ENCODE results near the gene POLE. TPM values are rescaled to one million over a fixed set of nuclear protein-coding genes. Genes with fewer than 3 reads are reported as not detected.

Gene POLE
- total and polyA plus RNA-seq, 4 donors, result 33.4 to 69.9 (median 39.8) TPM

DNA sequence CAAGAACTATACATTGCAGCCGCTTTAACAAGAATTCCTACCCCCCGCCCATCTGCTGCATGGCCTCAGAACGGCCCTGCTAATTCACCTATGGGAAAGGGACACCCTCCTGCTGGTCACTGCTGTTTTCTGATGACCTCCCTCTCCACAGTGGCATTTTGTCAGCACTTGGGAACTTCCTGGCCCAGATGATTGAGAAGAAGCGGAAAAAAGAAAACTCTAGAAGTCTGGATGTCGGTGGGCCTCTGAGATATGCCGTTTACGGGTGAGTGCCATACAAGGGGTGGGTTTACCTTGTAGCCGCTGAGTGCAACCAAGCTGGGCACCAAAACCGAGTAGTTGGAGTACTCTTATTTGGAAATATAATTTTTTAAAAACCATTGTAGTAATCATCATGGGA lies 3.0 kb upstream of the POLE start:
- Histone ChIP-seq H3K27me3 (ENCODE audit: control insufficient read depth, insufficient read depth, low read length) (no peaks in the 10 kb centered on the region), H3K9me3 (ENCODE audit: control insufficient read depth, insufficient read depth, low read length) (no peaks in the 10 kb centered on the region), H3K4me3 (ENCODE audit: low read depth, low read length) (no peak overlapping the region), H3K4me1 (ENCODE audit: control insufficient read depth, insufficient read depth, low read length) (peaks cover 19% of the 10 kb centered on the region), H3K27ac (ENCODE audit: low read depth, low read length) (no peak overlapping the region), H3K36me3 (ENCODE audit: control insufficient read depth, insufficient read depth, low read length) (peaks cover 3% of the 10 kb centered on the region)
- no peak for DNase-seq (ENCODE audit: low read depth in 4 of 6, low spot score in 6 of 6)
- 79% methylated on average over 5 of the region's 9 CpGs for WGBS (ENCODE audit: insufficient coverage)

- no peaks in the 10 kb centered on the region for H3K9me3 ChIP-seq (ENCODE audit: control insufficient read depth, insufficient read depth, low read length)
- H3K4me1 ChIP-seq (ENCODE audit: control insufficient read depth, insufficient read depth, low read length), result peaks cover 19% of the 10 kb centered on the region
- peak overlapping the region; percentile 9 for H3K4me3 ChIP-seq (ENCODE audit: low read depth, low read length)
- WGBS (ENCODE audit: insufficient coverage), result 68% methylated on average over 18 of the region's 18 CpGs
- no peak overlapping the region for H3K27ac ChIP-seq (ENCODE audit: low read depth, low read length)
- no peak for DNase-seq (ENCODE audit: low read depth in 4 of 6, low spot score in 6 of 6)
- H3K27me3 ChIP-seq (ENCODE audit: control insufficient read depth, insufficient read depth, low read length), result no peaks in the 10 kb centered on the region
- H3K36me3 ChIP-seq (ENCODE audit: control insufficient read depth, insufficient read depth, low read length), result peaks cover 3% of the 10 kb centered on the region
These were observed 2.1 kb upstream of the POLE start for GRCh38 chr12:132689227-132689626.

GRCh38 chr12:132686825-132687210 lies 324 bp downstream of the POLE start:
- under 1% methylated on average over 48 of the region's 55 CpGs for WGBS (ENCODE audit: insufficient coverage)
- peaks cover 3% of the 10 kb centered on the region for H3K36me3 ChIP-seq (ENCODE audit: control insufficient read depth, insufficient read depth, low read length)
- H3K4me3 ChIP-seq (ENCODE audit: low read depth, low read length), result peak overlapping the region; percentile 46
- peaks cover 19% of the 10 kb centered on the region for H3K4me1 ChIP-seq (ENCODE audit: control insufficient read depth, insufficient read depth, low read length)
- DNase-seq (ENCODE audit: low read depth in 4 of 6, low spot score in 6 of 6), result peak in 2 of 6 donors; percentile 4 to 64
- H3K27ac ChIP-seq (ENCODE audit: low read depth, low read length), result peak overlapping the region; percentile 15
- H3K27me3 ChIP-seq (ENCODE audit: control insufficient read depth, insufficient read depth, low read length), result no peaks in the 10 kb centered on the region
- H3K9me3 ChIP-seq (ENCODE audit: control insufficient read depth, insufficient read depth, low read length), result no peaks in the 10 kb centered on the region

- no peak overlapping the region for H3K27ac ChIP-seq (ENCODE audit: low read depth, low read length)
- no peak overlapping the region for H3K4me3 ChIP-seq (ENCODE audit: low read depth, low read length)
- DNase-seq (ENCODE audit: low read depth in 4 of 6, low spot score in 6 of 6), result no peak
- H3K9me3 ChIP-seq (ENCODE audit: control insufficient read depth, insufficient read depth, low read length), result no peaks in the 10 kb centered on the region
- WGBS (ENCODE audit: insufficient coverage), result 67% methylated on average over 3 of the region's 5 CpGs
- peaks cover 19% of the 10 kb centered on the region for H3K4me1 ChIP-seq (ENCODE audit: control insufficient read depth, insufficient read depth, low read length)
- no peaks in the 10 kb centered on the region for H3K27me3 ChIP-seq (ENCODE audit: control insufficient read depth, insufficient read depth, low read length)
- peaks cover 3% of the 10 kb centered on the region for H3K36me3 ChIP-seq (ENCODE audit: control insufficient read depth, insufficient read depth, low read length)
These were observed 1.7 kb downstream of the POLE start for GRCh38 chr12:132685400-132685799.

GRCh38 chr12:132677492-132677891 lies 9.7 kb downstream of the POLE start:
- 97% methylated on average over 3 of the region's 9 CpGs for WGBS (ENCODE audit: insufficient coverage)
- H3K27ac ChIP-seq (ENCODE audit: low read depth, low read length), result no peak overlapping the region

GRCh38 chr12:132675757-132676432 lies 11.2 kb downstream of the POLE start:
- 95% methylated on average over 6 of the region's 14 CpGs for WGBS (ENCODE audit: insufficient coverage)
- Histone ChIP-seq H3K4me1 (ENCODE audit: control insufficient read depth, insufficient read depth, low read length) (no peaks in the 10 kb centered on the region), H3K9me3 (ENCODE audit: control insufficient read depth, insufficient read depth, low read length) (no peaks in the 10 kb centered on the region), H3K4me3 (ENCODE audit: low read depth, low read length) (no peak overlapping the region), H3K27ac (ENCODE audit: low read depth, low read length) (no peak overlapping the region), H3K27me3 (ENCODE audit: control insufficient read depth, insufficient read depth, low read length) (no peaks in the 10 kb centered on the region), H3K36me3 (ENCODE audit: control insufficient read depth, insufficient read depth, low read length) (peaks cover 68% of the 10 kb centered on the region)
- no peak for DNase-seq (ENCODE audit: low read depth in 4 of 6, low spot score in 6 of 6)

More at GRCh38 chr12:132677492-132677891, 9.7 kb downstream of the POLE start:
- H3K4me3 ChIP-seq (ENCODE audit: low read depth, low read length), result no peak overlapping the region
- DNase-seq (ENCODE audit: low read depth in 4 of 6, low spot score in 6 of 6), result no peak
- no peaks in the 10 kb centered on the region for H3K4me1 ChIP-seq (ENCODE audit: control insufficient read depth, insufficient read depth, low read length)
- H3K36me3 ChIP-seq (ENCODE audit: control insufficient read depth, insufficient read depth, low read length), result peaks cover 54% of the 10 kb centered on the region
- no peaks in the 10 kb centered on the region for H3K27me3 ChIP-seq (ENCODE audit: control insufficient read depth, insufficient read depth, low read length)
- no peaks in the 10 kb centered on the region for H3K9me3 ChIP-seq (ENCODE audit: control insufficient read depth, insufficient read depth, low read length)

DNA sequence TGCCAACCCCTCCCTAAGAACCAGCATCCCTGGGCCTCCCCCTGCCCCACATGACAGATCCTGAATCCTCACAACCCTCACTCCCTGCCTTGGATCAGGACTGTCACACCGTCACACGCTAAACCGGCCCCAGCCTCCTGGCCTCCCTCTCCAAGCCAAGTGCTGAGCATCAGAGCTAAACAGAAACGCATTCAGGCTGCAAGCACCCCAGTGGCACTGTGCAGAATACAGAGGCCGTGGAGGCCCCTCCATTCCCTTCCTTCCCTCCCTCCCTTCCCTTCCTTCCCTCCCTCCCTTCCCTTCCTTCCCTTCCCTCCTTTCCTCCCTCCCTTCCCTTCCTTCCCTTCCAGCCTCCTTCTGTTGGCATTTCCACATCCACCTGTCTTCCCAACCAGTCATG lies 12.6 kb downstream of the POLE start:
- Histone ChIP-seq H3K36me3 (ENCODE audit: control insufficient read depth, insufficient read depth, low read length) (peaks cover 78% of the 10 kb centered on the region), H3K9me3 (ENCODE audit: control insufficient read depth, insufficient read depth, low read length) (no peaks in the 10 kb centered on the region), H3K27me3 (ENCODE audit: control insufficient read depth, insufficient read depth, low read length) (no peaks in the 10 kb centered on the region), H3K27ac (ENCODE audit: low read depth, low read length) (no peak overlapping the region), H3K4me3 (ENCODE audit: low read depth, low read length) (no peak overlapping the region), H3K4me1 (ENCODE audit: control insufficient read depth, insufficient read depth, low read length) (no peaks in the 10 kb centered on the region)
- 97% methylated on average over 5 of the region's 5 CpGs for WGBS (ENCODE audit: insufficient coverage)
- DNase-seq (ENCODE audit: low read depth in 4 of 6, low spot score in 6 of 6), result no peak

DNA sequence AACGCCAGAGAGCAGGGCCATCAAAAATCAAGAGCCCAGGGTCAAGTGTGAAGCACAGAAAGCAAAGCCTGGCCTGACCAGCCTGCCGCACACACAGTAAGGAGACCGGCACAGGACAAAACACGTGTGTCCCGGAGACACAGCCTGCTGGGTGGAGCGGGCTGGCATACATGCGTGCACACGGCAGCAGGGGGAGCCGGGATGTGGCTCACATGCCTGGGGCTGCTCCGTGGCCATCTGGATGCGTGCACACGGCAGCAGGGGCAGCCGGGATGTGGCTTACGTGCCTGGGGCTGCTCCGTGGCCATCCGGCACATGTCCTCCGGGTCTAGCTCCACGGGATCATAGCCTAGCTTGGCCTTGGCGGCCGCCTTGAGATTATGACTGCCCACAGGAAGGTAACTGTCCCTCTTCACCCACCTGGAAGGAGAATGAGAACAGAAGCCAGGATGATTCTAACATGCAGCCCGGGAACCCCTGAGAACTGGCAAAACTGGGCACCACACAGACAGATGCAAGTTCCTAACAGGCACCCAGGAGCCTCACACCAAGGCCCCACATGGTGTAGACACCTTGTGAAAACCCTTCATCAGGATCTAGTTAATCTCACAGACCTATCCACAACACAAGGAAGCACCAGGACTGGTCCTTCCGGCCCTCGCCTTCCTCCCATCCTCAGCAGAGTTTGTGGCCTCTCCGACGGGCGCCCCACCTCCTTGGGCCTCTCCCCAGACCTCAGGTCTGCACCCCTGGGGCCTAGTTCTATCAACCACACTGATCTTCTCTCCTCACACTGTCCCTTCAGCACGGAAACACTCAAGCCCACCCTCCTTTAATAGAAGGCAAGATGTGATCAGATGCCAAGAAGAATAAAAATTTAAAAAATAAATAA lies 13.6 kb downstream of the POLE start:
- no peaks in the 10 kb centered on the region for H3K9me3 ChIP-seq (ENCODE audit: control insufficient read depth, insufficient read depth, low read length)
- H3K4me1 ChIP-seq (ENCODE audit: control insufficient read depth, insufficient read depth, low read length), result no peaks in the 10 kb centered on the region
- DNase-seq (ENCODE audit: low read depth in 4 of 6, low spot score in 6 of 6), result no peak
- WGBS (ENCODE audit: insufficient coverage), result 93% methylated on average over 23 of the region's 27 CpGs
- no peak overlapping the region for H3K27ac ChIP-seq (ENCODE audit: low read depth, low read length)
- no peaks in the 10 kb centered on the region for H3K27me3 ChIP-seq (ENCODE audit: control insufficient read depth, insufficient read depth, low read length)
- H3K4me3 ChIP-seq (ENCODE audit: low read depth, low read length), result no peak overlapping the region
- peaks cover 86% of the 10 kb centered on the region for H3K36me3 ChIP-seq (ENCODE audit: control insufficient read depth, insufficient read depth, low read length)

- no peaks in the 10 kb centered on the region for H3K27me3 ChIP-seq (ENCODE audit: control insufficient read depth, insufficient read depth, low read length)
- H3K9me3 ChIP-seq (ENCODE audit: control insufficient read depth, insufficient read depth, low read length), result no peaks in the 10 kb centered on the region
- no peak overlapping the region for H3K4me3 ChIP-seq (ENCODE audit: low read depth, low read length)
- no peak overlapping the region for H3K27ac ChIP-seq (ENCODE audit: low read depth, low read length)
- 87% methylated on average over 6 of the region's 12 CpGs for WGBS (ENCODE audit: insufficient coverage)
- H3K36me3 ChIP-seq (ENCODE audit: control insufficient read depth, insufficient read depth, low read length), result peaks cover 90% of the 10 kb centered on the region
- no peaks in the 10 kb centered on the region for H3K4me1 ChIP-seq (ENCODE audit: control insufficient read depth, insufficient read depth, low read length)
- DNase-seq (ENCODE audit: low read depth in 4 of 6, low spot score in 6 of 6), result no peak
These were observed 14.5 kb downstream of the POLE start for GRCh38 chr12:132672678-132673077.
